Measurements from ENCODE around the gene FGF1.

FGF1 gene

DNA sequence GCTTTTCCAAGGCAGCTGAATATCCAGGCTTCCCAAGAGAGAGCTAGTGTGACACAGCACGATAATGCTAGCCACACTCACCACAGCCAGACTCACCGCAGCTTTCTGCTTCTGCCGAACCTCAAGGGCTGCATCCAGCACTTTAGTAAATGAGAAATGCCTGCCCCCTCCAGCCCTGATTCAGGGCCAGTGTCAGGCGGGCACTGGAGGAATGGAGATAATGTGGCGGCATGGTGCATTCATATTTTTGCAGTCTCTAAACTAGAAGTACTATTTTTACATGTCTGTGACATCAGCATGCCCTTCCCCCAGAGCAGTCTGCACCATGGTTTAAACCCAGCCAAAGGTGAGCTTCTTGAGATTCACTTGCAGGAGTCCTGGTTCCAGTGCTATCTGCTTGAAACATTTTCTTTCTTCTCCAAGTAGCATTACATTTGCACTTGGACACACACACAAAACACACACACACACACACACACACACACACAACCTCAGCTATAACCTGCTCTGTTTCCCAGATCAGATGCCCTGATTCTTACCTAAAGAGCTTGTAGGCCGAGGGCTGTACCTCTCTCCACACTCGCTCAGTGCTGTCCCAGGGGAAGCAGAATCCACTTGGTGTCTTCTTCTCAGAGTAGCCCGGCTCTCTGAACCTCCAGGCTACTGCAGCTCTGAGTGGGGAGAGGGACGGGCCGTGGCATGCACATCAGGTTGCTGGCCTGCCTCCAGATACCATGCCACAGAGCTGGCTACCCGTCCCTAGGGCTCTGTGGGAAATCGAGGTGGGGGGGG, at the start of gene FGF1:
FGF1 (minus strand) TSS at position 673 of the 792 bp plus-strand sequence. CDS start 71,963 bp downstream, outside the sequence.
- DNase-seq = peak; percentile 78 to 79

GRCh38 chr5:142727735-142728047, 41.8 kb upstream of the FGF1 start:
- no peak for DNase-seq

DNA sequence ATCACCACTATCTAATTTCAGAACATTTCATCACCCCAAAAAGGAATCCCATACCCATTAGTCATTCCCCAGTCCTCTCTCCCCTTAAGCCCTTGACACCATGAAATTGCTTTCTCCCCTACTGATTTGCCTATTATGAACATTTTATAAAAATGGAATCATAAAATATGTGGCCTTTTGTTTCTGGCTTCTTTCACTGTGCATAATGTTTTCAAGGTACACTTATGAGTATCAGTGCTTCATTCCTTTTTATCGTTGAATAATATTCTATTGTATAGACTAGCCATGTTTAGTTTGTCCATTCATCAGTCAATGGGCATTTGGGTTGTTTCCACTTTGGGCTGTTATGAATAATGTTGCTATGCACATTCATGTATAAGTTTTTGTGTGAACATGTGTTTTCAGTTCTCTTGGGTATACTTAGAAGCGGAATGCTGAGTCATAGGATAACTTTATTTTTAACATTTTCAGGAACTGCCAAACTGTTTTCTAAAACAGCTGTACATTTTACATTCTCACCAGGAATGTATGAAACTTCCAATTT, 40.4 kb upstream of the FGF1 start:
- no peak for DNase-seq

- DNase-seq = no peak
Measured at GRCh38 chr5:142725231-142726187, 39.6 kb upstream of the FGF1 start.

- DNase-seq = no peak
Measured at GRCh38 chr5:142724821-142725220, 38.9 kb upstream of the FGF1 start.

DNA sequence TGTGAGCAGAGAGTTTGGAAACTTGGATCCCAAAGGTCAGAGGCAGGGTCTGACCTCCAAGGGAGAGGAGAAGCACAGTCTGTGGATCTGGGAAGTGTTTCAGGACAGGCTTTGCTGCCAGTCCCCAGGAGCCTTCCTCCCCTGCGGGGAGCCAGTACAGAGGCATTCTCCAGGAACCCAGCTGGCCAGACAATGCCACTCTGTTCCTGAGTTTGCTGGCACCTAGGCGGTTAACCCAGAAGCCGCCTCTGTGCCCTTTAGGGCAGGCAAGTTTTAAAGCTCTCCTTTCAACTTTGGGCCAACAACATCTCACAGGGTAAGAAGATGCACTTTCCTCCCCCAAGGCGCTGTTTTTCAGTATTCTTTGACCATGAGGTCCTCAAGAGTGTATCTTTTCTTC, 37.0 kb upstream of the FGF1 start:
- no peak for DNase-seq

DNA sequence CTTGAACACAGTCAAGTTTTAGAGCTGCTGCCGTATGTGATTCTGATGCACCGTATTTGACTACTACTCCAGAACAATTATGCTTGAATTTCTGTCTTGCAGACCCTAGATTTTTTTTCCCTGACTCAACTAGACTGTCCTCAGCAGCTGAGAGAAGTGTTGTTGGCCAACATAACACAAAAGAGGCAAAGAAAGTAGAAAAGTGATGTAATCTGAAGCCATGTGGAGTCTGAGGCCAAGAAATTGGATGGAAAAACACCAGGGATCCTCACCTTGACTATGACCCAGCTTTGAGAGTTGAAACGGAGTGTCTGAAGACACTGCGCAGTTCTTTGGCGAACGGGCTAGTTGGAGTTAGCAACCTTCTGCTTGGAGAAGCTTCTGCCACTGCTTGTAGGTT, 36.3 kb upstream of the FGF1 start:
- no peak for DNase-seq

DNA sequence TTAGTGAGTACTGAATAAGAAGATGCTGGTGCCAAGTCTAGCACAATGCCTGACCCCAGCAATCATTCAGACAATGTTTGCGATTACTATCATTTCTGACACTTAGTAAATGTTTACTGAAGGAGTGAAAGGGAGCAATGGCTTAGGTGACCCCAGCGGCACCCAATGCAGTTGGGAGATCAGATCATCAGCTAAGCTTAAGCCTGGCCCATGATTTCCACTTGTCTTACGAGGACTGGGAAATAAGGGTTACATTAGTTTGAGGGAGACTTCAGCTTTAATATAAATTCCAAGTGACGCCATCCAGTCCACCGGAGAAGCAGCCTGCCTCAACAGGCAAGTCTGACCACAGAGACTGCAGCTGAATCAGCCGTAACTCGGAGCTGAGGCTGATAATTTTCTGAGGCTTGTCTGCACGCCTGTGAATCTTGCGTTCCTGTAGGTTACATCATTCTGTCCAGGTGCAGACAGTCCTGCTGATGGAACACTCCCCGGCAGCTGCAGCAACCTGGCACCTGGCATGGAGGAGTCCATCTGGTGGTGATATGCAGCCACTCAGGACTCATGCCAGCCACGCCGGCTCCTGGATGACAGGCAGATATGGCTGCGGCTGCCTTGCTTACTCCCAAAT, 34.9 kb upstream of the FGF1 start:
- DNase-seq = peak; percentile 33 to 52

DNA sequence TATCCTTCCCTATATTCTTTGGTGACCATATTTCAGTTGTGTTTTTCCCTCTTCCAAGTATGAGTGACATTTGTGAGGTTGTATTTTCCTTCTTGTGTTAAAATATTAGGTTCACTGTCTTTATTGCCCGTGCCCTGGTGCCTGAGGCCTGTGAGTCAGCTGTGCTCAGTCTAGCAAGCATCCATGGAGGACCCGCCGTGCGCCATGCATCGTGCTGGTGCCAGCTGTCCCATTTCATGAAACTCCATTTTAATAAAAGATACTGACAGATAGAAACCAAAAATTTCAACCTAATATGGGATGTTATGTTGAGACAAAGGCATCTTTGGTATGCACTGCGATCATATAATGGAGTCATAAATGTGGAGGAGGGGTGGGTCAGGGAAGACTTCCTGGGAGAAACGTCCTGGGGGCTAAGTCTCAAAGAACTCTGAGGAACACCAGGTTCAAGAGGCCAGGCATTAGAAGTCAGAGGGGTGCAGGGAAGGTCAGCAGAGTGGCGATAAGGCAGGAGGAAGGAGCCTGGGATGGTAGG, 34.0 kb upstream of the FGF1 start:
- no peak for DNase-seq

- no peak for DNase-seq
Measured at GRCh38 chr5:142717582-142718215, 31.8 kb upstream of the FGF1 start.

DNA sequence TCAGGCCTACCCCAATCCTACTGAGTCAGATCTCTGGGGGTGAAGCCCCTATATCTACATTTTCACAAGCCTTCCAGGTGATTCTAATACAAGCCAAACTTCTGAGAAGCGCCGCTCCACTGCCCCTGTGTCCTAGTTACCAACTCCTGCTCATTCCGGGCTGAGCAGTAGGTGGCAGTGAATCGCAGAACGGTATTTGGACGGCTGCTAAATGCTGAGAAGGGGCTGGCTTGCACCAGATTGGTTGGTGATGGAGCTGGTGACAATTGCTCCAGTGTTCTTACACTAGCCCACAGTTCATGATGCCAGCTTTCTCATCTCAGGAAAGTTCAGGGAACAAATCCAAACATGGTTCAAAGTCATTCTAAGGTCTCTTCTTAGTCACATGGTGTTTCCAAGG, 31.1 kb upstream of the FGF1 start:
- no peak for DNase-seq

- DNase-seq = no peak
Measured at GRCh38 chr5:142715291-142715690, 29.4 kb upstream of the FGF1 start.

DNA sequence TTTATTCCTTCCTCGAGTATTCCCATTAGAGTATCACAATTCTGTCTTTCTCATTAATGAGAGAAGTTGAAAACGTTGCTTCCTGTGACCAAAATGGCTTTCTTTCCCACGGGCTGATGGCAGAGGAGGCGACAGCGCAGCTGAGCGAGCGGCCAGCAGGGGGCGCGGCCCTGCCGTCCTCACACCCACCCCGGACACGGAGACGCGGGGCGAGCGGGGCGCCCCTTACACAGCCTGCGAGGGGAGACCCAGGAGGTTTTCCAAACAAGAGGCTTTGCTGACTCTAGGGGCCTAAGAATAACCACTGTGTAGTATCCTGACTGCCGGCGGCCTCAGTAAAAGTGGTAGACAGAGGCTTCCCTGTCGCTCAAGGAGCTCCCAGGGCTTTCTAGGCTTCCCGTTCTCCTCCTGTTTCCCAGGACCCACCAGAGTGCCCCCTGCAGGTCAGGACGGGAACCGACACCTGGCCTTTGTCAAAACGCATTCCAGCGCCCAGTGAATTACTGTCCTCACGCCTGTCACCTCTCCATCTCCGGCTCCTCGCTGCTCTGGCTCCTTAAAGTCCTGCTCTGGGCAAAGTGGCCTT, 27.3 kb upstream of the FGF1 start:
- peak; percentile 77 to 94 for DNase-seq

- no peak for DNase-seq
Measured at GRCh38 chr5:142703153-142703552, 17.3 kb upstream of the FGF1 start.

- no peak for DNase-seq
Measured at GRCh38 chr5:142701673-142702311, 15.9 kb upstream of the FGF1 start.

GRCh38 chr5:142700566-142700965, 14.7 kb upstream of the FGF1 start:
- DNase-seq = no peak

- DNase-seq = peak; percentile 48 to 70
Measured at GRCh38 chr5:142699184-142699720, 13.4 kb upstream of the FGF1 start.

DNA sequence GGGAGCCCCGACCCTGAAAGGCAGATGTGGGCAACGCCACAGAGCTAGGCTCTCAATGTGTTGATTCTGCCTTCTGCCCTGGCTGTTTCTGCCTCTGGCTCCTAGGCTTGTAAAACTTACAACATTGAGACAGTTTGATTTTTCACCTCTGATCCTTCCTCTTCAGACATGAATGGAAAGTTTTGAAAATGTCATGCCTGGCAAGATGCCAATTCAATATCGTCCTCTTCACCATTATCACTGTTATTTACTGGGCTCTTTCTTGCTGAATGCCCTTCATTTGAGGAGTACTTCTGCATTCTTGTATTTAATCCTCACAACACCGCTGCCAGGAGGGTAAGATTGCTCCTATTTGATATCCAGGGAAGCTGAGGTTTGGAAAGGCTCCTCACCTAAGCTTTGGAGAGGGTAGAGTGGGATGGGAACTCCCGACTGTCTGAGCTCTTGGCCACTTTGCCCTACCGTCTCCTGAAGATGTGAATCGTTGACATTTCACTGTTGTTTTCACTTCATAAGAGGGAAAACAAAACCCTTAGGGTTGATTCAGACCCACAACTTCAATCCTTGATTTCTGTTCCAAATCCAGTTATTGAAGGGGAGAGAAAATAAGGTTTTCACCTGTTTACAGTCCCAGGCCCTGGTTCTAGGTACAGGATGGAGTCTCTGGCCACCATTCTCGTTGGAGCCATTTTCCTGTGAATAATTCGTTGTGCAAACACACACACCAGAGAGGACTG, 12.7 kb upstream of the FGF1 start:
- no peak for DNase-seq

- DNase-seq = no peak
Measured at GRCh38 chr5:142697356-142698255, 11.7 kb upstream of the FGF1 start.
